ENCODE measurements around the gene CYP1A2.

Gene CYP1A2

DNA sequence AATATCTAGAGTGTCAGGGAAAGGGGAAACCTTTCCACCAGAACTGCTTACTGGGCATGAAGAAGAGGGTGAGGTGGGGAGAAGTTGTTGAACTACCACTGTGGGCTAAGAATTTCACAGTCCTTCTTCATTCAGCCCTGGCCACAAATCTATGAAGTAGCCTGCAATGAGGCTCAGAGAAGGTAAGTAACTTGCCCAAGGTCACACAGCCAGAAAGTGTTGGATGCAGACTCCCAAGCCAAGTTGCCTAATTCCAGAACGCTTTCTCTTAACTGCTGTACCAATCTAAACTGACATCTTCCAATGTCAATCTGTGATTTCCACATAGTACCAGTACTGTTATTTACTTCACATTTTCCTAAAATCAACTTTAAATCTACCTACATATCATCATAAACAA is 25.5 kb upstream of the CYP1A2 start:
- TF ChIP-seq, protein P1, sequence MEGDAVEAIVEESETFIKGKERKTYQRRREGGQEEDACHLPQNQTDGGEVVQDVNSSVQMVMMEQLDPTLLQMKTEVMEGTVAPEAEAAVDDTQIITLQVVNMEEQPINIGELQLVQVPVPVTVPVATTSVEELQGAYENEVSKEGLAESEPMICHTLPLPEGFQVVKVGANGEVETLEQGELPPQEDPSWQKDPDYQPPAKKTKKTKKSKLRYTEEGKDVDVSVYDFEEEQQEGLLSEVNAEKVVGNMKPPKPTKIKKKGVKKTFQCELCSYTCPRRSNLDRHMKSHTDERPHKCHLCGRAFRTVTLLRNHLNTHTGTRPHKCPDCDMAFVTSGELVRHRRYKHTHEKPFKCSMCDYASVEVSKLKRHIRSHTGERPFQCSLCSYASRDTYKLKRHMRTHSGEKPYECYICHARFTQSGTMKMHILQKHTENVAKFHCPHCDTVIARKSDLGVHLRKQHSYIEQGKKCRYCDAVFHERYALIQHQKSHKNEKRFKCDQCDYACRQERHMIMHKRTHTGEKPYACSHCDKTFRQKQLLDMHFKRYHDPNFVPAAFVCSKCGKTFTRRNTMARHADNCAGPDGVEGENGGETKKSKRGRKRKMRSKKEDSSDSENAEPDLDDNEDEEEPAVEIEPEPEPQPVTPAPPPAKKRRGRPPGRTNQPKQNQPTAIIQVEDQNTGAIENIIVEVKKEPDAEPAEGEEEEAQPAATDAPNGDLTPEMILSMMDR (IDR thresholded peaks at IDR 0.05; ENCODE audit: low read depth, low read length) = no peak
- no peak overlapping the region for H3K4me3 ChIP-seq (ENCODE audit: low read depth, low read length)

DNA sequence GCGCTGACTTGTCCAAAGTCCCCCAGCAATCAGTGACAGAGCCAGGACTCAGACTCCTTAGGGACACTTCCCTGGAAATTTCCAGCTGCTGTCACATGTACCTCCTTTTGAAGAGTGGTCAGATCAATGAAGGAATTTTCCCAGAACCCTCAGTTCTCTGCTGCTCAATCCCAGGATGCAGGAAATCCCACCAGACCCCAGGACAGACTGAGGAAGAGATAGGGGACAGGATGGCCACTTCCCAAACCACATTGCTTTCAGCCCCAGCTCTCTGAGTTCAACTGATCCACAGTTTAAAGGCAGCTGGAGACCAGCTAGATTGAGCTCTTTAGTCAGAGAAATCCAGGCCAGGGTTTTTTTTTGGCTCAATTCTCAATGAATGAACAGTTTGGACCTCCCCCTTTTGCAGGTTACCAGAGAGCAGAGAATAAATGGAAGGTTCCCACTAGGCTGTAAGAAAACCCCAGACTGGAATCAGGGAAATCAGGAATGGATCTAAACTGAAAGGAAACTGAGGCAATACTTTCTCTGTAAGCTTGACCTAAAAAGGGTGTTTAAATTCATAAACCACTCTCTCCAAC is 24.8 kb upstream of the CYP1A2 start:
- no peak overlapping the region for H3K4me3 ChIP-seq (ENCODE audit: low read depth, low read length)
- TF ChIP-seq, protein P1 (IDR thresholded peaks at IDR 0.05; ENCODE audit: low read depth, low read length) = no peak

DNA sequence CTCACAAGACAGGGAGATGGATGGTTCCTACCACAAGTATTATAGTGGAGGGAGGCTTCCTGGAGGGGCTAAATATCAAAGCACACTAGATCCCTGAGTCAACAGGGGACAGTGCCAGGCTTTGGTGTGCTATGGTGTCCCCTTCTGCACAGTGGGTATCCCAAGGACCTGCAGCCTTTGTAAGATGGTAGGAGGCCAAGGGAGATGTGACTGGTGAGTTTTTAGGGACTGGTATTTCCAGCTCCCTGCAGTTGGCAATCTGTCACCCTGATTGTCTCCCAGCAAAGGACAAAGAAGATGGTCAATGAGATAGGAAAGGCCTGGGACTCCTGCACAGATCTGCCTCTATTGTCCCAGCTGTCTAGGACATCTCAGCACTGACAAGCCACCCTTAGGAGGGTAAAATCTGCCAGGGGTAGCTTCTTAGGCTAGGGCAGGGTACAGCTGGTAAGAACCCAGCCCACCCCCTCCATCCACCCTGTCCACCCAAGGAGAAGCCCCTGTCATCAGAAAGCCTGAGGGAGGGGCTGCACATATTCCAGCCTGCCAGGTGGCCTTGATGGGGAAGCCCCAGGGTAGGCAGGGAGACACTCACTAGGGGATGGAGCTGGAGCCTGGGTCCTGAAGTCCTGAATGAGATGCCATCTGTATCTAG is 23.9 kb upstream of the CYP1A2 start:
- TF ChIP-seq, protein P1 (IDR thresholded peaks at IDR 0.05; ENCODE audit: low read depth, low read length) = no peak
- no peak overlapping the region for H3K4me3 ChIP-seq (ENCODE audit: low read depth, low read length)

DNA sequence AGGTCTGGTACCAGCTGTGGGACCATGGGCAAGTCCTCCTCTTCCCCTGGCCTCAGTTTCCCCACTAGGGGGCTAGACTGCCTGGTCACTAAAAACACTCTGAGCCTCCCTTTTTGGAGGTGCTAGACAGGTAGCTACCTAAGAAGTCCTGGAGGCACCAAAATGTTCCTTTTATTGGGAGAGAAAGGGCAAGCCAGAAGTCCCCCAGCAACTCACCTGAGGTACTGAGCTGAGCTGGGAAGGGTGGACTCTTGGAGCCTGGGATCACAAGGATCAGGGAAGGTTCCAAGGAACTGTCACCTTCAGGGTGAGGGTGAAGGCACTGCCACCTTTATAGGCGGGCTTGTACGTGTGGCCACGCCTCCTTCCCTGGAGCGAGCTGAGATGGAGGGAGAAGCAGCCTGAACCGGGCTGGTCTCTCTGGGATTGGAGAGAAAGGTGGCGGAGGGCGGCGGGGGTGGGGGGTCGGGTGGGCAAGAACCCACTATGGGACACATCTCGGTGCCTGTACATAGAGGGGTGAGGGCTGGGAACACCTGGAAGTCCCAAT is 23.3 kb upstream of the CYP1A2 start, which contains the start of gene CYP1A1:
CYP1A1 (minus strand) TSS at position 304 of the 550 bp plus-strand sequence. CDS start 2,431 bp downstream, outside the sequence.
- peak within 1 kb of the TSS; percentile 52 for H3K4me3 ChIP-seq (ENCODE audit: low read depth, low read length)

DNA sequence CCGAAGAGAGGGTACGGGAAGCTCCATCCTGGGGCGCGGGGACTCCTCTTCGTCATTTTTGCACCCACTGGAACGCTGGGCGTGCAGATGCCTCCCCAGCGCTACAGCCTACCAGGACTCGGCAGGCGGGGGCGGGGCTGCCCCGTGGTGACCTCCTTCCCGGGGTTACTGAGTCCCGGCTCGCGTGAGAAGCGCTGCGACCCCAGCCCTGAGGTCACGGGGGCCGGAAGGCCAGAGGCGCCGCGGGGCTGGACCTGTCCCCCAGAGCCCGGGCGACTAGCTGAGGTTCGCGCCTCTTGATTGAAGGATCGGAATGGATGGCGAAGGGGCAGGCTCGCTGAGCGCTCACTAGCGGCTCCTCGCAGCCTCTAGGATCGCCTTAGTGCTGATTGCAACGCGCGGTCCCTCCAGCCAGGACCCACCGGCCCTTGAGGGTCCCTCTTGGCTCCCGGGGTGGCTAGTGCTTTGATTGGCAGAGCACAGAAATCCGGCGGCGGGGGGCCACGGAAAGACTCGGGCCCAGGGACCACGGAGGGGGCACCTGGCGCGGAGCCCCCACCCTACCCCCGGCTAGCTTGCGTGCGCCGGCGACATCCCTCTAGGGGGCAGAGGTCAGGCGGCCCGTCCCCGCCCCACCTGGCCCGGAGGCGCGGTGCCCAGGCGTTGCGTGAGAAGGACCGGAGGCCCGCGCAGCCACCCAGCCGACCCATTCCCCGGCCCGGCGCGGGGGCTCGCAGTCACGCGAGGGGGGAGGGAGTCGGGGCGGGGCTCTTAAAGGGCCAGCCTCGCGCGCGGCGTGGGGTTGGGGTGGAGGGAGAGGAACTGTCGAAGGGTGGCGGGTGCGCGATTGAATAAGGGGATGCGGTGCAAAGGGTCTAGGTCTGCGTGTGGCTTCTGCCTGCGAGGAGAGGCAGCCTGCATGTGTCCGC is 22.5 kb upstream of the CYP1A2 start:
- H3K4me3 ChIP-seq (ENCODE audit: low read depth, low read length) = peak overlapping the region; percentile 52

More for the DNA sequence above, 23.3 kb upstream of the CYP1A2 start, which contains the start of gene CYP1A1:
- TF ChIP-seq, protein P1 (IDR thresholded peaks at IDR 0.05; ENCODE audit: low read depth, low read length) = no peak

DNA sequence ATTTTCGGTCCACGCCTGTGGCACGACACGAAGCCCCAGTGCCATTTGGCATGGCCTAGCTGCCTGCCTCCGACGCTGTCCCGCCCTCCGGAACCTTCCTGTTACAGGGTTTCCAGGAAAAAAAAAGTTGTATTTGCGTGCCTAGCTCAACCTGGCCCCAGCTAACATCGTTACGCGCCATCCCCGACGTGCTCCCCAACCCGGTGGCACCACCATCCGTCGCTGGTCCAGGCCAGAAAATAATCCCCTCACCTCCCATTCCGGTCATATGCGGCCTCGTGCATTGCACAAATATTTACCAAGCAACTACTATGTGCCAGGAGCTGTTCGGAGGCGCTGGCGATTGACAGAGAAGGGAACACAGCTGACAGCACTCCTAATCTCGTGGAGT is 21.9 kb upstream of the CYP1A2 start:
- H3K4me3 ChIP-seq (ENCODE audit: low read depth, low read length) = peak overlapping the region; percentile 52
- TF ChIP-seq, protein P1 (IDR thresholded peaks at IDR 0.05; ENCODE audit: low read depth, low read length) = no peak

More for the DNA sequence above, 22.5 kb upstream of the CYP1A2 start:
- TF ChIP-seq, protein P1 (IDR thresholded peaks at IDR 0.05; ENCODE audit: low read depth, low read length) = no peak
